ENCODE measurements around the gene COPS4. TPM values are rescaled to one million over a fixed set of nuclear protein-coding genes. Genes with fewer than 3 reads are reported as not detected.

Gene COPS4
- total RNA-seq, 1 experiment from 2014 or later, result 36.6 TPM

- Mint-ChIP-seq H3K27me3 (ENCODE audit: insufficient read depth, unreplicated experiment) (no peaks in the 10 kb centered on the region), H3K4me3 (ENCODE audit: unreplicated experiment) (peak overlapping the region; percentile 57), H3K4me1 (ENCODE audit: insufficient read depth, unreplicated experiment) (peaks cover 27% of the 10 kb centered on the region), H3K27ac (ENCODE audit: low read depth, unreplicated experiment) (peak overlapping the region; percentile 98), H3K36me3 (ENCODE audit: insufficient read depth, unreplicated experiment) (peaks cover 7% of the 10 kb centered on the region), H3K9me3 (ENCODE audit: unreplicated experiment) (no peaks in the 10 kb centered on the region)
- POLR2A ChIA-PET, result interaction anchor here (0.8 to 2.1 kb wide), 14 partner anchors 8 to 242 kb away, joined by 3 to 12 read pairs (median 5); partner anchors contain the start of genes COPS4 and COQ2
- intact Hi-C loops (cut with micrococcal nuclease), result no loop called here
- CTCF ChIA-PET, result interaction anchor here (0.6 to 1.6 kb wide), 4 partner anchors 9 to 167 kb away, joined by 3 to 5 read pairs (median 3); no protein-coding TSS in a partner anchor
- peak; percentile 36 for DNase-seq (ENCODE audit: unreplicated experiment)
- BruUV-seq (replicated peaks), result TSS peak; percentile 30
- TF ChIP-seq CTCF (IDR thresholded peaks at IDR 0.05; ENCODE audit: unreplicated experiment), result no peak
Measured at GRCh38 chr4:83115000-83115399, 80.0 kb downstream of the COPS4 start.

- DNase-seq (ENCODE audit: unreplicated experiment), result no peak
- H3K4me3 Mint-ChIP-seq (ENCODE audit: unreplicated experiment), result no peak overlapping the region
- intact Hi-C loops (cut with micrococcal nuclease), result no loop called here
- H3K4me1 Mint-ChIP-seq (ENCODE audit: insufficient read depth, unreplicated experiment), result peaks cover 22% of the 10 kb centered on the region
- no peaks in the 10 kb centered on the region for H3K9me3 Mint-ChIP-seq (ENCODE audit: unreplicated experiment)
- peak overlapping the region; percentile 98 for H3K27ac Mint-ChIP-seq (ENCODE audit: low read depth, unreplicated experiment)
- no peak for TF ChIP-seq CTCF (IDR thresholded peaks at IDR 0.05; ENCODE audit: unreplicated experiment)
- POLR2A ChIA-PET, result interaction anchor here (0.7 to 2.1 kb wide), 11 partner anchors 8 to 241 kb away, joined by 3 to 12 read pairs (median 5); no protein-coding TSS in a partner anchor
- CTCF ChIA-PET, result interaction anchor here (0.6 kb wide), 2 partner anchors 80 to 166 kb away, joined by 3 read pairs; partner anchors contain the start of gene COPS4
- H3K36me3 Mint-ChIP-seq (ENCODE audit: insufficient read depth, unreplicated experiment), result peaks cover 7% of the 10 kb centered on the region
- BruUV-seq (replicated peaks), result no TSS peak
- no peaks in the 10 kb centered on the region for H3K27me3 Mint-ChIP-seq (ENCODE audit: insufficient read depth, unreplicated experiment)
Measured at GRCh38 chr4:83115656-83116285, 80.8 kb downstream of the COPS4 start.

GRCh38 chr4:83118869-83119268 lies 83.9 kb downstream of the COPS4 start:
- H3K4me1 Mint-ChIP-seq (ENCODE audit: insufficient read depth, unreplicated experiment), result peaks cover 15% of the 10 kb centered on the region
- peaks cover 7% of the 10 kb centered on the region for H3K36me3 Mint-ChIP-seq (ENCODE audit: insufficient read depth, unreplicated experiment)
- no TSS peak for BruUV-seq (replicated peaks)
- POLR2A ChIA-PET, result interaction anchor here (0.5 to 0.6 kb wide), 2 partner anchors 90 to 315 kb away, joined by 3 read pairs; no protein-coding TSS in a partner anchor
- H3K4me3 Mint-ChIP-seq (ENCODE audit: unreplicated experiment), result no peak overlapping the region
- CTCF ChIA-PET, result interaction anchor here (0.6 to 0.9 kb wide), 2 partner anchors 9 to 423 kb away, joined by 3 to 4 read pairs; no protein-coding TSS in a partner anchor
- intact Hi-C loops (cut with micrococcal nuclease), result no loop called here
- no peak for DNase-seq (ENCODE audit: unreplicated experiment)
- TF ChIP-seq CTCF (IDR thresholded peaks at IDR 0.05; ENCODE audit: unreplicated experiment), result no peak
- H3K27ac Mint-ChIP-seq (ENCODE audit: low read depth, unreplicated experiment), result no peak overlapping the region
- H3K9me3 Mint-ChIP-seq (ENCODE audit: unreplicated experiment), result no peaks in the 10 kb centered on the region
- H3K27me3 Mint-ChIP-seq (ENCODE audit: insufficient read depth, unreplicated experiment), result no peaks in the 10 kb centered on the region

- Mint-ChIP-seq H3K36me3 (ENCODE audit: insufficient read depth, unreplicated experiment) (no peaks in the 10 kb centered on the region), H3K4me3 (ENCODE audit: unreplicated experiment) (no peak overlapping the region), H3K27ac (ENCODE audit: low read depth, unreplicated experiment) (no peak overlapping the region), H3K4me1 (ENCODE audit: insufficient read depth, unreplicated experiment) (no peaks in the 10 kb centered on the region), H3K9me3 (ENCODE audit: unreplicated experiment) (no peaks in the 10 kb centered on the region), H3K27me3 (ENCODE audit: insufficient read depth, unreplicated experiment) (no peaks in the 10 kb centered on the region)
- POLR2A ChIA-PET, result no interaction called here
- CTCF ChIA-PET, result no interaction called here
- BruUV-seq (replicated peaks), result no TSS peak
- no peak for DNase-seq (ENCODE audit: unreplicated experiment)
- no peak for TF ChIP-seq CTCF (IDR thresholded peaks at IDR 0.05; ENCODE audit: unreplicated experiment)
- intact Hi-C loops (cut with micrococcal nuclease), result no loop called here
Measured at GRCh38 chr4:83121246-83121645, 86.3 kb downstream of the COPS4 start.
